ENCODE data around the gene AKAP8L.
A peak's percentile ranks its signal among the peaks of the same experiment; 100 is the strongest.
"Not testable (repeated sequence)": the region's sequence is repeated elsewhere in the genome, so short reads cannot be mapped to it uniquely, and the experiment has no call there.

AKAP8L gene

DNA sequence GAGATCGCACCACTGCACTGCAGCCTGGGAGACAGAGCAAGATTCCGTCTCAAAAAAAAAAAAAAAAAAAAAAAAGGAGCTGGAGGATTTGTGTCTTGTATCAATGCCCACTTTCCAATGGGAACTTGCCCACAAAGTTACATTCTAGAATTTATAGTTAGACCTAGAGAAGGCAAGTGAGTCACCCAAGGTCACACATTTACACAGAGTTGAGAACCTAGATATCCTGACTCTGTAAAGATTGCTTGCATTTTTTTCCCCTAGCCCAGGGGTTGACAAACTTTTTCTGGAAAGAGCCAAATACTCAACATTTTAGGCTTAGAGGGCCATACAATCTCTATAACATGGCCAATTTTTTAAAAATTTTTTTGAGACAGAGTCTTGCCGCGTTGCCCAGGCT lies 78.7 kb downstream of the AKAP8L start:
- DNase-seq: no peak

DNA sequence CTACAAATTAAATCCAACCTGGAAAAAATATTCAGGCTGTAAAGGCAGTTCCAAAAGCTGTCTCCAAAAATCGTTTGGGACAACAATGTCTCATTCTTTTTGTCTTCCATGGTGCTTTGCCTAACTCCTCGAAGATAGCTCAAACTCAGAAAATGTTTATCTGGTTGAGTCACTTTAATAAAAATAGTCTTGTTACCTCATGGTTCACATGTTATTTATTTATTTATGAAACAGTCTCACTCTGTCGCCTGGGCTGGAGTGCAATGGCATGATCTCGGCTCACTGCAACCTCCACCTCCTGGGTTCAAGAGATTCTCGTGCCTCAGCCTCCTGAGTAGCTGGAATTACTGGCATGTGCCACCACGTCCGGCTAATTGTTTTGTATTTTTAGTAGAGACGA lies 81.6 kb downstream of the AKAP8L start:
- no peak for DNase-seq

DNA sequence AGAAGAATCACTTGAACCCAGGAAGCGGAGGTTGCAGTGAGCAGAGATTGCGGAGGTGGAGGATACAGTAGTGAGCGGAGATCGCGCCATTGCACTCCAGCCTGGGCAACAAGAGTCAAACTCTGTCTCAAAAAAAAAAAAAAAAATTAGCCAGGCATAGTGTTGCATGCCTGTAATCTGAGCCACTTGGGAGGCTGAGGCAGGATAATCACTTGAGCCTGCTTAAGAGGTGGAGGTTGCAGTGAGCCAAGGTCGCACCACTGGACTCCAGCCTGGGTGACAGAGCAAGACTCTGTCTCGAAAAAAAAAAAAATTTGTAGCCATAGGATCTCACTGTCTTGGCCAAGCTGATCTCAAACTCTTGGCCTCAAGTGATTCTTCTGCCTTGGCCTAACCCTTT lies 82.8 kb downstream of the AKAP8L start:
- DNase-seq: not testable (repeated sequence)

DNA sequence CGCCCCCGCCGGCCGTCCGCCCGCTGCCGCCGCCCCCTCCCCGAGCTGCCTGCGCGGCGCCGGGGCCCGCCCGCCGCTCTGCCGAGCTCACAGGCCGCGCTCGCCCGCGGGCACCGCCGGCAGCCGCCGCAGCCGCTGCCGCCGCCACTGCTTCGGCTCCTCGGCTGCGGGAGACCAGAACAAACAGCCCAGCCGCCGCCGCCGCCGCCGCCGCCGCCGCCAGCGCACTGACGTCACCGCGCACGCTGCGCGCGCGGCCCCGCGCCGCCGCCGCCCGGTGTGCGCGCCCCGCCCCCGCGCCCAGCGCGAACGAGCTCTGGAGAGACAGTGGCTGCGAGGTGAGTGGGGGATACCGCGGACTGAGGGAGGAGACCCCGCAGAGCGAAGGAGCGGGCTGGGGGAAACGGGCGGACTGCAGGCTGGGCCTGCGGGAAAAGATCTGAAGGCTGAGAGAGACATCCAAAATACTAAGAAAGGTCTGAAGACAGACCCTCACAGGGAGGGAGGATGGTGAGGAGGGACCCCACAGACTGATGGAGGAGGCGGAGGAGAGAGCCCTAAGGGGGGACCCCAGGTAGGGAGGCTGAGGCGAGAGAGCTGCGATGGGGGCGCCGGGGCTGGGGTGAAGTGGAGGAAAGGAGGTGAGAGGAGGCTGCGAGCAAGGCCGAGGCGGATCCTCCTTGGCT lies 86.3 kb downstream of the AKAP8L start, which contains the start of gene BRD4:
Gene BRD4 (minus strand): TSS at position 229 of the 686 bp plus-strand sequence. CDS start 59,440 bp downstream, outside the sequence.
- peak; percentile 85 for DNase-seq

DNA sequence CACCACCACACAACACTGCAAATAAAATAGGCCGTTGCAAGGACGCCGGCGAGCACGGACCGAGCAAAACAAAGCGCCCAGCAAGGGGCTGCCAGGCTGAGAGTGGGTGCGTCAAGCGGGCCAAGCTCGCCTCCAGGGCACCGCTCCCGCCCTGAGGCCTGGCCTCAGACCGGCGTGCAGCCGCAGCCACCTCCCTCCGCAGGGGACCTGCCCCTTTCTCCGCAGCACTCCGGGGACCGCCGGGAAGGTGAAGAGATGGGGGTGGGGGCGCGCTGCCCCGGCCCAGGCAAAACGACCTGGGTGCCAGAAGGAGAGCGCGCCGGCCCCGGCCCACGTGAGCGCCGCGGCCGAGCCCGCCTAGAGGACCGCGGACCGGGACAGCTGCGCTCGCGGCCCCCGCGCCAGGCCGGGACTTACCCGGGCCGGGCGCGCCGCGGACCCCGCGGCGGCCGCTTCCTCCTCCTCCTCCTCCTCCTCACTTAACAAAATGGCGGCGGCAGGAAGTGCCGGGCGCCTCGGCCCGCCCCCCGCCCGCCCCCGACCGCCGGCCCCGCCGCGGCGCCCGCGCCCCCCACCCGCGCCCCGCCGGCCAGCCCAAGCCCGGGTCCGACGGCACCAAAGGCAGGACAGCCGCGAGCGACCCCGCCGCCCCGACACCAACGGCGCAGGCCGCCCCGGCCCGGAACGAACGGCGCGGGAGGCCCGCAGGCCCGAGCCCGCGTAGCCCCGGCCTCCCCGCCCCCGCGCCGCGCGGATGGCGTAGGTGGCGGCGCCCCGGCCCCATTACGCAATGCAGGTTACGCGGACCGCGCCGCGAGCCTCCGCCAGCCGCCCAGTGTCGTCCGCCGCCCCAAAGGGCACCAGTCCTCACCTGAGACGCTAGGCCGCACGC lies 87.1 kb downstream of the AKAP8L start:
- DNase-seq: peak; percentile 70

DNA sequence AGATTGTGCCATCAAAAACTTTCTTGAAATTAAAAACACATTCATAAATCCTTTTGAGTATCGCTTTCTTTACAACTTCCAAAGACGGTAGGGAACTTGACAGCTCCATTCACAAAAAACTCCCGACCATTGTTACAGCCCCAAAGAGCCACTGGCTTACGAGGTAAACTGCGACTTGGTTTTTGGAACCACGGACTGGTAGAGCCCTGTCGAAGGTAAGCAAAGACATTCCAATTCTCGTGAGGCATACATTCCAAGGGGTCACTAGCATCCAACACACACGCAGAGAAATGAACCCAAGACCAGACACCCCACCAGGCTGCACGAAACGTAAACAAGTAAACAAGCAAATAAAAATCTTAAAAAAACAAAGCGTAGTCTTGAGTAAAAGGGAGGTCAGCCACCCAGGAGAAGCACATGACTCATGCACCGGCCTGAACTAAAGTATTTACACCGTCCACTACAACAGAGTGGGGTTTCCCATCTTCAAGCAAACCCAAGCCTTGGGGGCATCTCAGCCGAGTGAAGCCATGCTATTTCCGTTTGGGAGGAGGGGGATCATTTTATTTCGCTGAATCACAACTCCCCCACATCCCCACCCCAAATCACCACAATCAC lies 87.9 kb downstream of the AKAP8L start:
- no peak for DNase-seq
